GM18508 (cell line): Measurements from ENCODE around the gene YPEL1.

Source experiments
- ATAC-seq: cut with Tn5 transposase; IDR thresholded peaks from one replicate; pipeline ENCODE4 v1.9.1; 2021; ENCODE audit warnings: moderate number of reproducible peaks; ENCODE audit not compliant: insufficient read depth, unreplicated experiment

Gene YPEL1

GRCh38 chr22:21663738-21664137, 71.9 kb downstream of the YPEL1 start:
- no peak for ATAC-seq

GRCh38 chr22:21661991-21662390, 73.6 kb downstream of the YPEL1 start:
- ATAC-seq, result no peak

- no peak for ATAC-seq
Measured at GRCh38 chr22:21660904-21661303, 74.7 kb downstream of the YPEL1 start.

- ATAC-seq, result no peak
Measured at GRCh38 chr22:21659864-21660525, 75.6 kb downstream of the YPEL1 start.

- no peak for ATAC-seq
Measured at GRCh38 chr22:21657360-21658032, 78.1 kb downstream of the YPEL1 start.

GRCh38 chr22:21657020-21657359, 78.6 kb downstream of the YPEL1 start:
- ATAC-seq, result no peak

GRCh38 chr22:21652547-21653545, 82.7 kb downstream of the YPEL1 start:
- ATAC-seq, result no peak

GRCh38 chr22:21652010-21652546, 83.5 kb downstream of the YPEL1 start:
- peak; percentile 64 for ATAC-seq

- ATAC-seq, result no peak
Measured at GRCh38 chr22:21651521-21652009, 84.0 kb downstream of the YPEL1 start.

GRCh38 chr22:21650823-21651520, 84.6 kb downstream of the YPEL1 start:
- ATAC-seq, result no peak

- ATAC-seq, result no peak
Measured at GRCh38 chr22:21650280-21650679, 85.3 kb downstream of the YPEL1 start.
